ENCODE results near the gene MINDY3. TPM values are rescaled to one million over a fixed set of nuclear protein-coding genes. Genes with fewer than 3 reads are reported as not detected.

MINDY3 gene
- total RNA-seq, 2 donors from 2014 or later = 19.0 to 20.6 TPM

GRCh38 chr10:15802375-15802949, 57.8 kb downstream of the MINDY3 start:
- no peaks in the 10 kb centered on the region for H3K27me3 Mint-ChIP-seq (ENCODE audit: insufficient read depth)
- H3K36me3 ChIP-seq (ENCODE audit: control insufficient read depth, insufficient read depth, low read length) = peaks cover 12% of the 10 kb centered on the region
- H3K4me3 ChIP-seq (ENCODE audit: low read length) = peak overlapping the region; percentile 50
- H3K27ac Mint-ChIP-seq = peak overlapping the region; percentile 88
- no peak overlapping the region for H3K9ac ChIP-seq (ENCODE audit: extremely low read depth, low read length, poor library complexity, severe bottlenecking)
- H3K9me3 ChIP-seq (ENCODE audit: control insufficient read depth, low read length) = peaks cover 24% of the 10 kb centered on the region
- H3K27ac ChIP-seq (ENCODE audit: low read depth, low read length) = no peak overlapping the region
- DNase-seq = peak; percentile 78
- peaks cover 63% of the 10 kb centered on the region for H3K4me1 Mint-ChIP-seq
- H3K27me3 ChIP-seq (ENCODE audit: control insufficient read depth, insufficient read depth, low read length, poor library complexity, severe bottlenecking) = no peaks in the 10 kb centered on the region
- H3K4me1 ChIP-seq (ENCODE audit: control insufficient read depth, insufficient read depth, low read length) = peaks cover 27% of the 10 kb centered on the region
- WGBS, 2 experiments (ENCODE audit: insufficient coverage in 1 of 2, insufficient read length in 1 of 2) = 10% methylated on average over 3 of the region's 3 CpGs; no CpG with 5 or more reads in 1 of the 2 experiments
- no peak for TF ChIP-seq CTCF (conservative IDR thresholded peaks at IDR 0.05)
- H3K4me3 Mint-ChIP-seq = peak overlapping the region; percentile 6
- peaks cover 15% of the 10 kb centered on the region for H3K36me3 Mint-ChIP-seq (ENCODE audit: low read depth)
- peaks cover 10% of the 10 kb centered on the region for H3K9me3 Mint-ChIP-seq

- Histone ChIP-seq H3K9me3 (ENCODE audit: control insufficient read depth, low read length) (peaks cover 24% of the 10 kb centered on the region), H3K36me3 (ENCODE audit: control insufficient read depth, insufficient read depth, low read length) (peaks cover 12% of the 10 kb centered on the region), H3K4me3 (ENCODE audit: low read length) (peak overlapping the region; percentile 27), H3K4me1 (ENCODE audit: control insufficient read depth, insufficient read depth, low read length) (peaks cover 27% of the 10 kb centered on the region), H3K27ac (ENCODE audit: low read depth, low read length) (no peak overlapping the region), H3K9ac (ENCODE audit: extremely low read depth, low read length, poor library complexity, severe bottlenecking) (no peak overlapping the region), H3K27me3 (ENCODE audit: control insufficient read depth, insufficient read depth, low read length, poor library complexity, severe bottlenecking) (no peaks in the 10 kb centered on the region)
- 90 to 100% methylated on average over 1 to 2 of the region's 3 CpGs for WGBS, 2 experiments (ENCODE audit: insufficient coverage in 1 of 2, insufficient read length in 1 of 2)
- Mint-ChIP-seq H3K27ac (no peak overlapping the region), H3K9me3 (peaks cover 10% of the 10 kb centered on the region), H3K36me3 (ENCODE audit: low read depth) (peaks cover 15% of the 10 kb centered on the region), H3K4me1 (peaks cover 61% of the 10 kb centered on the region), H3K27me3 (ENCODE audit: insufficient read depth) (no peaks in the 10 kb centered on the region), H3K4me3 (no peak overlapping the region)
- no peak for TF ChIP-seq CTCF (conservative IDR thresholded peaks at IDR 0.05)
- DNase-seq = no peak
Observed at GRCh38 chr10:15801641-15802040, 58.7 kb downstream of the MINDY3 start.

- Histone ChIP-seq H3K27ac (ENCODE audit: low read depth, low read length) (no peak overlapping the region), H3K36me3 (ENCODE audit: control insufficient read depth, insufficient read depth, low read length) (peaks cover 12% of the 10 kb centered on the region), H3K4me1 (ENCODE audit: control insufficient read depth, insufficient read depth, low read length) (peaks cover 27% of the 10 kb centered on the region), H3K27me3 (ENCODE audit: control insufficient read depth, insufficient read depth, low read length, poor library complexity, severe bottlenecking) (no peaks in the 10 kb centered on the region), H3K9me3 (ENCODE audit: control insufficient read depth, low read length) (peaks cover 24% of the 10 kb centered on the region), H3K4me3 (ENCODE audit: low read length) (peak overlapping the region; percentile 27), H3K9ac (ENCODE audit: extremely low read depth, low read length, poor library complexity, severe bottlenecking) (no peak overlapping the region)
- Mint-ChIP-seq H3K36me3 (ENCODE audit: low read depth) (peaks cover 15% of the 10 kb centered on the region), H3K9me3 (peaks cover 10% of the 10 kb centered on the region), H3K27me3 (ENCODE audit: insufficient read depth) (no peaks in the 10 kb centered on the region), H3K4me1 (peaks cover 60% of the 10 kb centered on the region), H3K4me3 (no peak overlapping the region), H3K27ac (no peak overlapping the region)
- no peak for DNase-seq
- 93 to 100% methylated on average over 1 of the region's 1 CpG for WGBS, 2 experiments (ENCODE audit: insufficient coverage in 1 of 2, insufficient read length in 1 of 2)
- TF ChIP-seq CTCF (conservative IDR thresholded peaks at IDR 0.05) = no peak
Observed at GRCh38 chr10:15801147-15801546, 59.2 kb downstream of the MINDY3 start.

All from endodermal cell (in vitro differentiated cells).